ENCODE measurements around the gene HAUS2. TPM values are rescaled to one million over a fixed set of nuclear protein-coding genes. Genes with fewer than 3 reads are reported as not detected.
"Not testable (repeated sequence)": the region's sequence is repeated elsewhere in the genome, so short reads cannot be mapped to it uniquely, and the experiment has no call there.

Gene HAUS2
- total RNA-seq, 1 donor from 2014 or later = 54.6 TPM

DNA sequence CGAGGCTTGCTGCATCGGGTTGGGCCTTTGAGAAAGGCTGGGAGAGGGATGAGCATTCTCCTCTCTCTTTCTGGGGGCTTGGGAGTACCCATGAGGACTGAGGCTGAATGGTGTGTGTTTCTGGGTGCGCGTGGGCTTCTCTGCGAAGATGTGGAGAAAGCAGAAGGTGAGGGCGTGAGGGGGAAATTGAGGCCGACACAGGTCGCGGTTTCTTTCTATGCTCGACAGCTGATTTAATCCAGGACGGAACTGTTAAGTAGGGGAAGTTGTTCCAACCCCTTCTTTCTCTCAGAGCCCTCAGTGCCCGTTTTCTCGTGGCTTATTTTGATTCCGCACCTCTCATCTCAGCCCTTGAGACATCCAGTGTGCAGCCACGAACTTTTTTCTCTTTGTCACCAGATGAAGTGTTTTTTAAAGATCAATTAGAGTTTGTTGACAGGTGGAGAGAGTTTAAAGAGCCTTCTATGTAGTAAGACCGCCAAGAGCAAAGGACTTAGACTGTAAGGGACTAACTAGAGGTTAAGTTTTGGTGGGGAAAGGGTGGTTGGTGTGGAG lies 27.5 kb downstream of the HAUS2 start:
- DNase-seq = no peak

DNA sequence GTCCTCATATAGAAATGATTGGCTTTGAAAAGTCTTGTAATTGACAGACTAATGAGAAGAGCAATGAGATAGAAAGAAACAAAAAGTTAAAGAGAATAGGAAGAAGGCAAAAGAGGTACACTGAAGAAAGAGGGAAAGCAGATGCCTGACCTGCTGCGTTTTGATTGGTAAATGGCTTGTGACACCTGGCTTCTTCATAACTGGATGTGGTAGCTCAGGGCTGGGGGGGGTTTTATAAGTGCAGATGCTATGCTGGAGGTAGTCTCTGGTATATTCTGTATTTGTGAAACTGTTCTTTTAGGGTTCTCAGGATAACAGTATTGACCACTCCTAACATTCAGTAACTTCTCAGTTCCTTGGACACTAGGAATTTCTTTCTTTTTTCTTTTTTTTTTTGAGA lies 28.1 kb downstream of the HAUS2 start:
- DNase-seq = no peak

DNA sequence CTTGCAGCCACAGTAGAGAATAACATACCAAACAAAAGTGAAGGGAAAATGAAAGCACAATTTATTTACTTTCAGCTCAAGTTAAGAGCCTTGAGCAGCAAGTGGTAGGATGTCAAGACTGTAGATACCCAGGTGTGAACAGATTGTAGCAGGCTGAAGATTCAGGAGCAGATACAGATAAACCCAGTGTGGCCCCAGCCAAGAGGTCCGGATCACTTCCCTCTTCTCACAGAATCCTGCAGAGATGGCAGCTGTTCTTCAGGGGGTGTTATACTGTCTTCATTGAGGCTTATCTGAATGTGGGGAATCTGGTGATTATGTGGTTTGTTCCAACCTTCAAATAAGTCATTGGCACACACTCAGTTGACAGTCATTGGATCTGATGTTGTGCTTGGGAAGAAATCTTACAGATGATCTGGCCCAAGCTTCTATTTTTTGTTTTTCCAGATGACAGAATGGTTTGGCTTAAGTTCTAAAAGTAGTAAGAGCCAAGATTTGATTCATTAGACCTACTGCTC lies 28.9 kb downstream of the HAUS2 start:
- no peak for DNase-seq

GRCh38 chr15:42578984-42579537 lies 30.4 kb downstream of the HAUS2 start:
- no peak for DNase-seq

DNA sequence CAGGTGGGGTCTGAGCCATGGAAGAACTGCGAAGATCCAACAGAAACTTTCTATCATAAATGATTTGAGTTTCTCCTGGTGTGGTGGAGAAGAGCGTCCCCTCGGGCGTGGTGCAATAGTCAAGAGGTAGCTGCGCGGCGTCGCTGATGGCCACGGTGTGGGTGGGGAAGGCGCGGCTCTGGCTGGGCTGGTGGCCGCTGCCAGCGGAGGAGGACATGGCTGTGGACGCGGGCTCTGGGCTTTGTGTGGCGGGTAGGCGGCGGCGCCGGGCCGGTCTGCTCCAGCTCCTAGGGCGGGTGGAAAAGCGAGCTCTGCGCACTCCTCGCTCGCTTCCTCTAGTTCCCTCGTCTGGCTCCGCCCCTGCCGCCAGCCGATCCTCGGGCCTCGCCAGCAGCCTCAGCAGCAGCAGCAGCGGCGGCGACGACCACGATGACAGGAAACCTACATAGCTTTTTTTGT lies 32.7 kb downstream of the HAUS2 start:
- DNase-seq = peak; percentile 81

GRCh38 chr15:42582569-42583375 lies 34.1 kb downstream of the HAUS2 start:
- DNase-seq = no peak

- DNase-seq = no peak
These were observed 35.6 kb downstream of the HAUS2 start for GRCh38 chr15:42584031-42584765.

DNA sequence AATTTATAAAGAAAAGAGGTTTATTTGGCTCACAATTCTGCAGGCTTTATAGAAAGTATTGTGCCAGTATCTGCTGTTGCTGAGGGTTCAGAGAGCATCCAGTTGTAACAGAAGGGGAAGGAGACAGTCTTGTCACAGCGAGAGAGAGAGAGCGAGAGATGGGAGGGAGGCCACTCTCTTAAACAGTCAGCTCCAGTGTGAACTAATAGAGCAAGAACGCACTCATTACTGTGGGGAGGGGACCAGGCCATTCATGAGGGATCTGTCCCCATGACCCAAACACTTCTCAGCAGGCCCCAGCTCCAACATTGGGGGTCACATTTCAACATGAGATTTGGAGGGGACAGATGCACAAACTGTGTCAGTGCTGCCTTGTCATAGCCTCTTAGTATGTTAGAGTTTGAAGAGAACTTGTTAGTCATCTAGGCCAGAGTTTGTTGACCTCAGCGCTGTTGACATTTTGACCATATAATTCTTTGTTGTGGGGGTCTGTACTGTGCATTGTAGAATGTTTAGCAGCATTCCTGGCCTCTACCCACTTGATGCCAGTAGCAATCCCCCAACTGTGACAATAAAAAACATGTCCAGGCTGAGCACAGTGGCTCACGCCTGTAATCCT lies 42.1 kb downstream of the HAUS2 start:
- no peak for DNase-seq

DNA sequence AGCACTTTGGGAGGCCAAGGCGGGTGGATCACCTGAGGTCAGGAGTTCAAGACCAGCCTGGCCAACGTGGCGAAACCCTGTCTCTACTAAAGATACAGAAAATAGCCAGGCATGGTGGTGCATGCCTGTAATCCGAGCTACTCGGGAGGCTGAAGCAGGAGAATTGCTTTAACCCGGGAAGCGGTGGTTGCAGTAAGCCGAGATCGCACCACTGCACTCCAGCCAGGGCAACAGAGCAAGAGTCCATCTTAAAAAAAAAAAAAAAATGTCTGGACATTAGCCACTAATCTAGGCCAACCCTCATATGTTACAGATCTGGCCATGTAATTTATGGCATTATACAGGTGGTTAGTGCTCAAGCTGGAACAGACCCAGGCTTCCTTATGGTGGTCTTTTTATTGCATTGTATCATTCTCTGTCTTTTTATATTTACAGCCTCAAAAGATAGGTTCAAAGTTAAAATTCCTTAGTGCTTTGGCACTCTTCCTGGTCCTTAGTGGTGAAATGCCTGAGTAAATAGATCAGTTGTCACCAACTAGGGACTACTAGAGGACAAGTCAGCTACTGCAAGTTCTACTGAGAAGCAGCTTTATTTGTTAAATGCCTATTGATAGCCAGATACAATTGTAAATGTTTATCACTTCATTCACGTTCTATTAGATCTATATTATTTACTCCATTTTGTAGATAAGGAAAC lies 42.7 kb downstream of the HAUS2 start:
- DNase-seq = no peak

DNA sequence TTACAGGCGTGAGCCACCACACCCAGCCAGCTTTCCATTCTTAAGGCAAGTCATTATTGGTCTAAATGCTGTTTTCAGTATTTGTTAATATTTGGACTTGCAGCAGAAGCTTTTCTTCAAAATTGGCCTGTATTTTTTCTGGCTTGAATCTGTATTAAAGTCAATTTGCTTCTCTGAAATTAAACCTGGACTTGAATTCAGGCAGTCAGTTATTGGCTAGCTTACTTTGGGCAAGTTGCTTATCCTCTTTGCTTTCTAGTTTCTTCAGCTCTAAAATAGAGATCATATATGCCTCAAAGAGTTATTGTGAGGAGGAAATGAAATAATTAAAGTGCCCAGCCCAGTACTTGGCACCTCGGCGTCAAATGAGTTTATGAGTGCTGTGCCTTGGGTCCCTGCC lies 44.1 kb downstream of the HAUS2 start:
- DNase-seq = no peak

DNA sequence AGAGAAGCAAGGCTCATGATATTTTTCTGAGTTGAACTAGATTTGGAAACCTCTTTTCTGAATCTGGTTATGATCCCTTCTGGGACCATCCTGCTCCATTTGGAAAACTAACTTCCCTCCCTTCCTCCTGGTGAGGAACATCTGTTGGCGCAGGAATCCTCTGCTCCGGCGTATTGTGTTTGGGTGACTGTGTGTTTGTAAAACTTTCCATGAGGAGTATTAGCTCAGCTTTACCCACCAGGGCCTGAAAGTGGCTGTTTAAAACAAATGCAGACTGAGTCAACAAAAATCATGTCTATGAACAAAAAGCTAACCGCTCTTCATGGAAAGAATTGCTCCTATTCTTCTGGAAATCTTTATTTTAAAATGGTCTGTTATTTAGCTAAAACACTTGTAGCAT lies 44.5 kb downstream of the HAUS2 start:
- DNase-seq = no peak

DNA sequence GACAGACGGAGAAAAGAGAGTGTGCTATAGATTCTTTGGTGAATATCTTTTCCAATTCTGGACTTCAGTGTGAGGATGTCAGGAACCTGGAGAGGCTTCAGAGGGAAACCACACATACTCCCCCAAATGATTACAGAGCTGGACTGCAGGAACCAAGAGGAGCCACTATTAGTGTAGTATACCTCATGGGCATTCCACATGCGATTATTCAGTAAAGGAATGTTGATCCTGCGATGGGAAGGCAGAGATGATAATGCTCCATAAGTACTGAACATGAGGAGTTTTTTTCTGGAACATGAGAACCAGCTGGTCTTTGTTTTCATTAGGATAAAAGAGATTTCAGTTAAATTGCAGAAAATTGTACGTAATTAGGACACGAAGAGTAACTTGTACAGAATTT lies 45.5 kb downstream of the HAUS2 start:
- no peak for DNase-seq

DNA sequence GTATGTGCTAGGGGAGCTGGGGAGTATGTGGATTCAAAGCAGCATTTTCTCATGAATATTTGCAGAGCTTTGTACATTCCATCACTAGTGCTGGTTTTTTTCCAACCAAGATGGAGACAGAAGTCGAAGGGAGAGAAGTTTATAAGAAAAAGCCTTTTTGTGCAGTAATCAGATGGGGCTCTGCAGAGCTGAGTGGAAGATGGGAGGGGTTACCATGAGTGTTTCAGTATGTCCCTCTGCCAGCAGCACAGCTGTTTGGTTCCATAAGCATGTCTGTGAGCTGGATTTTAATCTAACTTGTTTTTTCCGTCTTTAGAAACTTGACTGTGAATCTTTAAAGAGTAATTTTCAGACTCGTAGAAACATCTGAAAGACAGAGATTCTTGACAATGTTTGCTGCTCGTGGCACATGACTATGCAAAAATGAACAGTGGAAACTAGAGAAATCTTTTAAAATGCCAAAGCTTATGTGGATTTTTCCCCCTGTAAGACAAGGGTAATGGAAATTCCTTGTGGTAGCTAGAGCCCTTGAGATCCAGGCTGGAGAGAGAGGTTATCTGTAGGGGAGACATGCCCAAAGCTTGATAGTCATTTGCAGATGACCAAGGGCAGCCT lies 47.1 kb downstream of the HAUS2 start:
- DNase-seq = no peak

DNA sequence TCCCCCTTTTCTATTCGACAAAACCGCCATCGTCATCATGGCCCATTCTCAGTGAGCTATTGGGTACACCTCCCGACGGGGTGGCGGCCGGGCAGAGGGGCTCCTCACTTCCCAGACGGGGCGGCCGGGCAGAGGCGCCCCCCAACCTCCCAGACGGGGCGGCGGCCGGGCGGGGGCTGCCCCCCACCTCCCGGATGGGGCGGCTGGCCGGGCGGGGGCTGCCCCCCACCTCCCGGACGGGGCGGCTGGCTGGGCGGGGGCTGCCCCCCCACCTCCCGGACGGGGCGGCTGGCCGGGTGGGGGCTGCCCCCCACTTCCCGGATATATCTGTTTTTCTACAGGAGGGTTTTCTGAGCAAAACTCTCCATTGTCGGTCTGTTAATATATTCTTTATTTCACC lies 52.7 kb downstream of the HAUS2 start:
- DNase-seq = not testable (repeated sequence)

GRCh38 chr15:42602501-42602900 lies 53.9 kb downstream of the HAUS2 start:
- no peak for DNase-seq

GRCh38 chr15:42603978-42604377 lies 55.3 kb downstream of the HAUS2 start:
- no peak for DNase-seq

DNA sequence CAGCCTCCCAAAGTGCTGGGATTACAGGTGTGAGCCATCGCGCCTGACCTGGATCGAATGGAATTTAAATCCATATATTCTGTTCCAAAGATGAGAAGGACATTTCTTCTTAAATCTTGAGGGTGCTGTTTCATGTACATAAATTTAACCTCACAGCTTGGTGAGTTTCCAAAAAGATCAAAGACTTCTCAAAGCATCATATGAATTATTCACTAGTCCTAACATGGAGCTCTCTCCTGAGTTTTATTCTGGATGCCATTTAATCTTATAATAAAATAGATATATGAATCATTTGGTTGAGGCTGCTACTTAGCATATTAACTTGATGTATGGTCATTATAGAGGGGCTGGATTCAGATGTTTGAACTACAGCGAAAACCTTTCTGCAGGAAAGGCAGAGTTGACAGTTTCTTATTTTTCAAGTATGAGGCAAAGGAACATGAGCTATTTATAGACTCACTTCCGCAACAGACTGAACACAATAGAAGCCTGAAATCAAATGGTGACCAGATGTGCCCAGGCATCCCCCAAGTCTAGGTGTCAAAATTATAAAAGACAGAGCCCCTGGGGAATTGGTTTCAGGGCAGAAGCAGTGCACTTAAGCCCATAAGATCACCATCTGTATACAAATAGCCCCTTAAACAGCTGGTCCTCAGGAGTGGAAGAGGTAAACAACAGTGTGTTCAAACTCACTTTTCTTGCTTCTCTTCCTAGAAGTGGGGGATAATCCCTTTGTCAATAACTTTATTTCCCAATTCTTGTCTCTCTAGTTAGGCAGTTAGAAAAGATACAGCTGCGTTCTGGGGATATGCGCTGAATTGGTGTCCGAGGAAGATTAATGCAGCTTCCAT lies 56.5 kb downstream of the HAUS2 start:
- no peak for DNase-seq

GRCh38 chr15:42605796-42606195 lies 57.2 kb downstream of the HAUS2 start:
- no peak for DNase-seq

DNA sequence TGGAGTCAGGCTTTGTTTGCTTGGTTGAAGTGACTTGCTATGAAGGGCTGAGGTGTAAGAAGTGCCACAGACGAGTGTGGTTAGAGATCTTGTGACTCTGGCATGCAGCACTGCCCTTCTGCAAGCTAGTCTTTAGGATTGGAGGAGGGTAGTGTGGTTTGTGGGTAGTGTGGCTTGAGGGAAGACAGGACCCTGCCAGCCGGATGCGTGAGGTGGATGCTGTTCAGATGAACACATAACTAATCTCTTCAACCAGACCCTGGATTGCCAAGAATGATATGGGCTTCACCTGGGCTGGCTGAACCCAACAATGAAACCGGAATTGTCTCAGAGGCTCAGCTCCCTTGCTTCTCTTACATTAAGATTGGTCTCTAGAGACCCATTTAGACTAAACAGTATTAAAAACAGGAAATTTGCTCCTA lies 59.5 kb downstream of the HAUS2 start:
- no peak for DNase-seq

DNA sequence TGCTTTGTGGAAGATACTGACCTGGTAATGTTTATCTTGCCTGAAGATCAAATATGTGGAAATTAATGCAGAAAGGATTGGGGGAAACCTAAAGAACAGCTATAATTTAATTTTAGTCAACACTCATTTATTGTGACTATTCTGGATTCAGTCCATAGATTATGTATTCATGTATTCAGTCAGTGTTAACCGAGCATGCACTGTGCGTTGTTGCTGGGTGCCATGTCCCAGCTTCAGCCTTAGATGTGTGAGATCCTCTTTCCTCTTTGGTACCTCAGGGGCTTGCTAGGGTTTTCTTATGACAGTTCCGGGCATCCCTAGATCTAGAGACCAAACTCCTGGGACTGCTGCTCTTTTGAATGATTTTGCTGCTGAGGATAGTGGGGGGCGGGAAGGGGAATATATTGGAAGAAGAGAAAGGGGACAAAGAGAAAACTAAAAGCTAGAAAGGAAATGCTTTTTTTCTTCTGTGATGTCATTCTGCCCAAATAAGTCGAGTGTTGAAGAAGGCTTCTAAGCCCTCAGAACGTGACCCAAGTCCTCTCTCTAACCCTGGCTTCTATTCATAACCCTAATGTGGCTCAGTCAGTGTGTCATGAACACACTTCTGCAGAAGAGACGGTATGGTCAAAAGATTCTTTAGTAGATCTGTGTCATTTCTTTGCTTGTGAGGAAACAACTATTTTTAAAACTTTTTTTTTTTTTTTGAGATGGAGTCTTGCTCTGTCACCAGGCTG lies 60.3 kb downstream of the HAUS2 start:
- DNase-seq = no peak
